ENCODE measurements around the gene GALNT10. TPM values are rescaled to one million over a fixed set of nuclear protein-coding genes. Genes with fewer than 3 reads are reported as not detected.

GALNT10 gene
- total RNA-seq, 1 experiment from 2014 or later, result 27.8 TPM

GRCh38 chr5:154176181-154176580 lies 14.4 kb upstream of the GALNT10 start:
- Histone ChIP-seq H3K9ac (ENCODE audit: low read length) (no peak overlapping the region), H3K4me2 (ENCODE audit: low read length) (no peak overlapping the region), H3K4me1 (ENCODE audit: control insufficient read depth in 1 of 2, insufficient read depth in 2 of 2, low read length in 2 of 2) (no peaks in the 10 kb centered on the region), H3K9me3 (ENCODE audit: control insufficient read depth in 1 of 2, insufficient read depth in 1 of 2, low read depth in 1 of 2, low read length in 2 of 2) (no peaks in the 10 kb centered on the region), H3K4me3 (replicated peaks in 1 of 2; ENCODE audit: low read depth in 1 of 2, low read length in 2 of 2) (no peak overlapping the region), H3K27ac (ENCODE audit: low read depth, low read length) (no peak overlapping the region), H4K20me1 (ENCODE audit: insufficient read depth) (no peaks in the 10 kb centered on the region), H2AFZ (ENCODE audit: low read depth, low read length, poor library complexity, severe bottlenecking) (no peak overlapping the region), H3K9me2 (ENCODE audit: insufficient read depth) (no peaks in the 10 kb centered on the region), H3K27me3 (ENCODE audit: insufficient read depth, low read length) (peaks cover 16% of the 10 kb centered on the region; the same call in 1 of the 2 replicates), H3K79me2 (ENCODE audit: insufficient read depth, low read length) (no peaks in the 10 kb centered on the region), H3K36me3 (ENCODE audit: control insufficient read depth in 1 of 2, insufficient read depth in 2 of 2, low read length in 2 of 2) (no peaks in the 10 kb centered on the region)
- ATAC-seq, result no peak
- POLR2A ChIA-PET, result no interaction called here
- CTCF ChIA-PET, result interaction anchor here (0.8 kb wide), 1 partner anchor 104 kb away, joined by 3 read pairs; no protein-coding TSS in a partner anchor
- TF ChIP-seq RAD21 (IDR thresholded peaks at IDR 0.05; ENCODE audit: low read depth), result no peak
- TF ChIP-seq POLR2A (IDR thresholded peaks at IDR 0.05; ENCODE audit: borderline replicate concordance, extremely low read depth, insufficient read depth, insufficient read length), result no peak
- TF ChIP-seq ZFX (IDR thresholded peaks at IDR 0.05), result no peak
- TF ChIP-seq SRF (IDR thresholded peaks at IDR 0.05; ENCODE audit: low read depth), result no peak
- TF ChIP-seq ATF3 (IDR thresholded peaks at IDR 0.05), result no peak
- TF ChIP-seq MAX (IDR thresholded peaks at IDR 0.05), result no peak
- no peak for TF ChIP-seq TCF7L2 (IDR thresholded peaks at IDR 0.05; ENCODE audit: borderline replicate concordance, extremely low read depth, insufficient read depth, insufficient read length)
- no peak for TF ChIP-seq JUND (IDR thresholded peaks at IDR 0.05)
- no peak for TF ChIP-seq EZH2phosphoT487 (IDR thresholded peaks at IDR 0.05; ENCODE audit: borderline replicate concordance)
- no peak for DNase-seq (ENCODE audit: low read depth, low spot score)
- intact Hi-C loops (cut with micrococcal nuclease), result no loop called here
- no TSS peak for BruUV-seq (replicated peaks)
- RAD21 ChIA-PET (ENCODE audit: low non-redundant PET in 1 of 2, low total read pairs in 2 of 2, uncharacterized antibody in 2 of 2, unreplicated experiment in 2 of 2), result interaction anchor here in 1 of 2 experiments (0.7 kb wide), 1 partner anchor 100 kb away, joined by 3 read pairs; no protein-coding TSS in a partner anchor

- H3K9me3 ChIP-seq (ENCODE audit: control insufficient read depth in 1 of 2, insufficient read depth in 1 of 2, low read depth in 1 of 2, low read length in 2 of 2), result no peaks in the 10 kb centered on the region
- H3K4me1 ChIP-seq (ENCODE audit: control insufficient read depth in 1 of 2, insufficient read depth in 2 of 2, low read length in 2 of 2), result no peaks in the 10 kb centered on the region
- no peak overlapping the region for H3K27ac ChIP-seq (ENCODE audit: low read depth, low read length)
- RAD21 ChIA-PET (ENCODE audit: low non-redundant PET in 1 of 2, low total read pairs in 2 of 2, uncharacterized antibody in 2 of 2, unreplicated experiment in 2 of 2), result no interaction called here
- CTCF ChIA-PET, result interaction anchor here (3.2 kb wide), 1 partner anchor 204 kb away, joined by 12 read pairs; no protein-coding TSS in a partner anchor
- no peak for TF ChIP-seq ATF3 (IDR thresholded peaks at IDR 0.05)
- no peak for TF ChIP-seq MAX (IDR thresholded peaks at IDR 0.05)
- TF ChIP-seq JUND (IDR thresholded peaks at IDR 0.05), result no peak
- TF ChIP-seq FOSL1 (IDR thresholded peaks at IDR 0.05; ENCODE audit: low read depth), result no peak
- TF ChIP-seq ZFX (IDR thresholded peaks at IDR 0.05), result no peak
- H3K27me3 ChIP-seq (ENCODE audit: insufficient read depth, low read length), result peaks cover 26% of the 10 kb centered on the region; the same call in 1 of the 2 replicates
- no TSS peak for BruUV-seq (replicated peaks)
- H3K9ac ChIP-seq (ENCODE audit: low read length), result no peak overlapping the region
- H2AFZ ChIP-seq (ENCODE audit: low read depth, low read length, poor library complexity, severe bottlenecking), result no peak overlapping the region
- intact Hi-C loops (cut with micrococcal nuclease), result no loop called here
- H3K79me2 ChIP-seq (ENCODE audit: insufficient read depth, low read length), result no peaks in the 10 kb centered on the region
- no peak for ATAC-seq
- POLR2A ChIA-PET, result no interaction called here
- H3K36me3 ChIP-seq (ENCODE audit: control insufficient read depth in 1 of 2, insufficient read depth in 2 of 2, low read length in 2 of 2), result no peaks in the 10 kb centered on the region
- H3K4me2 ChIP-seq (ENCODE audit: low read length), result no peak overlapping the region
- H3K4me3 ChIP-seq (replicated peaks in 1 of 2; ENCODE audit: low read depth in 1 of 2, low read length in 2 of 2), result no peak overlapping the region
- no peaks in the 10 kb centered on the region for H3K9me2 ChIP-seq (ENCODE audit: insufficient read depth)
- no peak for DNase-seq (ENCODE audit: low read depth, low spot score)
- H4K20me1 ChIP-seq (ENCODE audit: insufficient read depth), result no peaks in the 10 kb centered on the region
Observed at GRCh38 chr5:154178661-154179060, 11.9 kb upstream of the GALNT10 start.

Data from HCT116 (cell line).